ENCODE measurements around the gene TAF9B. TPM values are rescaled to one million over a fixed set of nuclear protein-coding genes. Genes with fewer than 3 reads are reported as not detected.
"Not testable (repeated sequence)": the region's sequence is repeated elsewhere in the genome, so short reads cannot be mapped to it uniquely, and the experiment has no call there.

TAF9B gene
- total RNA-seq, 4 donors from 2014 or later: 35.8 to 71.2 (median 58.2) TPM

DNA sequence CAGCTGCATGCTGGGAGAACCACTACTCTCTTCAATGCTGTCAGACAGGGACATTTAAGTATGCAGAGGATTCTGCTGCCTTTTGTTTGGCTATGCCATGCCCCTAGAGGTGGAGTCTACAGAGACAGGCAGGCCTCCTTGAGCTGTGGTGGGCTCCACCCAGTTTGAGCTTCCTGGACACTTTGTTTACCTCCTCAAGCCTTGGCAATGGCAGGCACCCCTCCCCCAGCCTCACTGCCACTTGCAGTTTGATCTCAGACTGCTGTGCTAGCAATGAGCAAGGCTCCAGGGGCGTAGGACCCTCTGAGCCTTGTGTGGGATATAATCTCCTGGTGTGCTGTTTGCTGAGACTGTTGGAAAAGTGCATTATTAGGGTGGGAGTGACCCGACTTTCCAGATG lies 17.9 kb upstream of the TAF9B start:
- H3K4me3 ChIP-seq; H3K27me3 ChIP-seq; H3K36me3 ChIP-seq; intact Hi-C loops (cut with DNase I); DNase-seq (ENCODE audit: extremely low spot score); H3K4me1 ChIP-seq; H3K9me3 ChIP-seq; H3K27ac ChIP-seq (replicated peaks in 1 of 4): not testable (repeated sequence)
- 80% methylated on average over 2 of the region's 2 CpGs for WGBS

DNA sequence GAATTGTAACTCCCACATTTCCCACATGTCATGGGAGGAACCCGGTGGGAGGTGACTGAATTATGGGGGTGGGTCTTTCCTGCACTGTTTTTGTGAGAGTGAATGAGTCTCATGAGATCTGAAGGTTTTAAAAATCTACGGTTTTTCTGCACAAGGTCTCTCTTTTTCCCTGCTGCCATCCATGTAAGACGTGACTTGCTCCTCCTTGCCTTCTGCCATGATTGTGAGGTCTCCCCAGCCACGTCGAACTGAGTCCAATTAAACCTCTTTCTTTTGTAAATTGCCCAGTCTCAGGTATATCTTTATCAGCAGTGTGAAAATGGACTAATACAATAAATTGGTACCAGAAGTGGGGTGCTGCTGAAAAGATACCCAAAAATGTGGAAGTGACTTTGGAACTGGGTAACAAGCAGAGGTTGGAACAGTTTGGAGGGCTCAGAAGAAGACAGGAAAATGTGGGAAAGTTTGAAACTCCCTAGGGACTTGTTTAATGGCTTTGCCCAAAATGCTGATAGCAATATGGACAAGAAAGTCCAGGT lies 7.6 kb upstream of the TAF9B start:
- H3K27me3 ChIP-seq; H3K36me3 ChIP-seq; DNase-seq (ENCODE audit: extremely low spot score); H3K4me3 ChIP-seq; H3K27ac ChIP-seq (replicated peaks in 1 of 4); H3K4me1 ChIP-seq; intact Hi-C loops (cut with DNase I): not testable (repeated sequence)
- peaks cover 0 to 32% (median 0%) of the 10 kb centered on the region in 4 donors for H3K9me3 ChIP-seq
- 84% methylated on average over 5 of the region's 5 CpGs for WGBS

DNA sequence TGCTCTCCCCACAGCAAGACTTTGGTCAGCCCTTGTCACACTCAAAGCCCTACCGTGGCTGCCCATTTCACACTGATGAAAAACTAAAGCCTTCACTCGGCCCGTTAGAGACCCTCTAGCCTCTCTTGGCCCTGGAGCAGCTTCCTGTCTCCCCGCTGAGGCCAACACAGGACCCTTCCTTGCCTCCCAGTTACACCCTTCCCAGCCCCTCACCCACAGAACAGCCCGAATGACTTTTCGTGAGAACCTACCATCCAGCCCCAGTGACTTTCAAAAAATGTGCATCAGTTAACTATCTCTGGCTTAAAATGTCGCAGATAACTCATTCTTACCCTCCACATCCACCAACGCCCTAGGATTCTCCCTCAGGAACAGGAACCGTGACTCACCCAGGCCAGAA lies 756 bp upstream of the TAF9B start:
- no peak for DNase-seq (ENCODE audit: extremely low spot score)
- Histone ChIP-seq H3K4me3 (peak overlapping the region in 2 of 4 donors; percentile 70 to 82), H3K27ac (replicated peaks in 1 of 4) (peak overlapping the region in 3 of 4 donors; percentile 86 to 90 (median 89)), H3K36me3 (no peaks in the 10 kb centered on the region), H3K27me3 (no peaks in the 10 kb centered on the region), H3K9me3 (no peaks in the 10 kb centered on the region), H3K4me1 (peaks cover 0 to 10% (median 7%) of the 10 kb centered on the region in 4 donors)
- WGBS: 86% methylated on average over 9 of the region's 9 CpGs
- TF ChIP-seq POLR2AphosphoS5 (IDR thresholded peaks at IDR 0.05) (no peak), POLR2A (IDR thresholded peaks at IDR 0.05; ENCODE audit: low read depth) (no peak), EP300 (IDR thresholded peaks at IDR 0.05) (no peak)
- TF ChIP-seq, protein P1, sequence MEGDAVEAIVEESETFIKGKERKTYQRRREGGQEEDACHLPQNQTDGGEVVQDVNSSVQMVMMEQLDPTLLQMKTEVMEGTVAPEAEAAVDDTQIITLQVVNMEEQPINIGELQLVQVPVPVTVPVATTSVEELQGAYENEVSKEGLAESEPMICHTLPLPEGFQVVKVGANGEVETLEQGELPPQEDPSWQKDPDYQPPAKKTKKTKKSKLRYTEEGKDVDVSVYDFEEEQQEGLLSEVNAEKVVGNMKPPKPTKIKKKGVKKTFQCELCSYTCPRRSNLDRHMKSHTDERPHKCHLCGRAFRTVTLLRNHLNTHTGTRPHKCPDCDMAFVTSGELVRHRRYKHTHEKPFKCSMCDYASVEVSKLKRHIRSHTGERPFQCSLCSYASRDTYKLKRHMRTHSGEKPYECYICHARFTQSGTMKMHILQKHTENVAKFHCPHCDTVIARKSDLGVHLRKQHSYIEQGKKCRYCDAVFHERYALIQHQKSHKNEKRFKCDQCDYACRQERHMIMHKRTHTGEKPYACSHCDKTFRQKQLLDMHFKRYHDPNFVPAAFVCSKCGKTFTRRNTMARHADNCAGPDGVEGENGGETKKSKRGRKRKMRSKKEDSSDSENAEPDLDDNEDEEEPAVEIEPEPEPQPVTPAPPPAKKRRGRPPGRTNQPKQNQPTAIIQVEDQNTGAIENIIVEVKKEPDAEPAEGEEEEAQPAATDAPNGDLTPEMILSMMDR (IDR thresholded peaks at IDR 0.05): no peak
- intact Hi-C loops (cut with DNase I): no loop called here

GRCh38 chrX:78133238-78133960 lies 6.1 kb downstream of the TAF9B start:
- Histone ChIP-seq H3K4me3 (no peak overlapping the region), H3K36me3 (peaks cover 0 to 21% (median 5%) of the 10 kb centered on the region in 4 donors), H3K4me1 (peaks cover 0 to 6% (median 3%) of the 10 kb centered on the region in 4 donors), H3K9me3 (no peaks in the 10 kb centered on the region), H3K27ac (replicated peaks in 1 of 4) (no peak overlapping the region), H3K27me3 (no peaks in the 10 kb centered on the region)
- WGBS: 80% methylated on average over 4 of the region's 4 CpGs
- no peak for DNase-seq (ENCODE audit: extremely low spot score)
- TF ChIP-seq, protein P1 (IDR thresholded peaks at IDR 0.05): no peak
- TF ChIP-seq POLR2AphosphoS5 (IDR thresholded peaks at IDR 0.05): no peak
- TF ChIP-seq EP300 (IDR thresholded peaks at IDR 0.05): no peak
- no peak for TF ChIP-seq POLR2A (IDR thresholded peaks at IDR 0.05; ENCODE audit: low read depth)
- intact Hi-C loops (cut with DNase I): loop anchor here (10.0 kb wide), 1 partner anchor 381 kb away; no protein-coding TSS in a partner anchor

DNA sequence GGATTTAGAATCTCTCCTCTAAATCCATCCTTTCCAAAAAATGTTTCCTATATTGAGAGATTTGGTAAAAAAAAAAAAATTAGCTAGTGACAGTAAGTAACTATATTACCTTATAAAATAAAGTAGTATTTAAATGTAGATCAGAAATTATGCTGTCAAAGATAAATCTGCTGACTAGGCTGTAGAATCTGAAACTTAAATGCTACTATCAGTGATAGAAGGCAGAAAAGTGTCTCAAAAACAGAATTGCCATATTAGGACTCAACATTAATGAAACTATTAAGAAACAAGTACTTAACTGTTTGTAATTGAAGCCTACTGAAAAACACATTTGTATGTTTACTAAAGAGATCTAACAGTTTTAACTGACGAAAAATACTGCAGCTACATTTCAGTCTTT lies 8.3 kb downstream of the TAF9B start:
- H3K27ac ChIP-seq (replicated peaks in 1 of 4): no peak overlapping the region
- no peaks in the 10 kb centered on the region for H3K9me3 ChIP-seq
- H3K36me3 ChIP-seq: peaks cover 0 to 43% (median 10%) of the 10 kb centered on the region in 4 donors
- H3K4me1 ChIP-seq: no peaks in the 10 kb centered on the region
- intact Hi-C loops (cut with DNase I): loop anchor here (10.0 kb wide), 1 partner anchor 384 kb away; no protein-coding TSS in a partner anchor
- TF ChIP-seq, protein P1 (IDR thresholded peaks at IDR 0.05): no peak
- no peak for TF ChIP-seq POLR2A (IDR thresholded peaks at IDR 0.05; ENCODE audit: low read depth)
- TF ChIP-seq POLR2AphosphoS5 (IDR thresholded peaks at IDR 0.05): no peak
- no peak for TF ChIP-seq EP300 (IDR thresholded peaks at IDR 0.05)
- DNase-seq (ENCODE audit: extremely low spot score): no peak
- H3K27me3 ChIP-seq: no peaks in the 10 kb centered on the region
- WGBS: 57% methylated on average over 1 of the region's 1 CpG
- H3K4me3 ChIP-seq: no peak overlapping the region
